Hematopoietic multipotent progenitor cell treated with erythropoietin and hydrocortisone succinate and interleukin-3 and kit ligand, for 17 days (in vitro differentiated cells): ENCODE results near the gene TMEM184B.
"Not testable (repeated sequence)": the region's sequence is repeated elsewhere in the genome, so short reads cannot be mapped to it uniquely, and the experiment has no call there.

Experiments used
- DNase-seq: peaks from one replicate; pipeline ENCODE4 v3.0.0-alpha.2; 2015; ENCODE audit warnings: low spot score

The TMEM184B gene

GRCh38 chr22:38203855-38204514, 68.8 kb downstream of the TMEM184B start:
- DNase-seq = no peak

DNA sequence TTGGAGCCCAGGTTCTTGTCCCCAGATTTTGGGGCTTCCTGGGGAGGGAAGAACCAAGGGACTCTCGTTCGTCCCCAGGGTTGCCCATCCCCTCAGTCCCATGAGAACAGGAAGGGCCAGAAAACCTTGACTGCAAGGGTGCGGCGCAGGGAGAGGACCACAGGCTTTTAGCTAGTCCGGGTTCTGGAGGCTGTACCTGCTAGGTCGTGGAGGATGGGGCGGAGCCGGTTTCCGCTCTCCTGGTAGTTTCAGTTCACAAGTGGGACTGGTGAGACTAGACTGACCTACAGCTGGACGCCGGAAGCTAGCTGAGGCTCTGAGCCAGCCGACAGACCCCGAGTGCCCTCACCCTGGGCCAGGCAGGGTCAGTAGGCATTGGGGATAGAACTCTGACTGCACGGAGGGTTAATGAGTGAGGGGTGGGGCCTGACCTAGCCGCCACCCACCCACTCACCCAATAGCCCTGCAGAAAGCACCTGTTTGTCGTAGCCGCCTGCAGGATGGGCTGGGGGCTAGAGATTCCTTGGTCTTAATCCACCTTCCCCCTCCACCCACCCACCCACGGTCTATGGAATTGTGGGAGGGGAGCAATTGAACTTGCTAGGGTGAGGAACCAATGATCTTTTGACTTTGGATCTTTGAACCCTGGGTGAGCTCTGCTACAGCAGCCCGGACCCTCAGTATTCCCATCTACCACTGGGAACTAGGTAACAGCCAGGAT, 69.6 kb downstream of the TMEM184B start:
- DNase-seq = no peak

- peak; percentile 92 for DNase-seq
These were observed 70.2 kb downstream of the TMEM184B start for GRCh38 chr22:38202437-38203089.

GRCh38 chr22:38201711-38202436, 70.9 kb downstream of the TMEM184B start, which contains the start of gene MAFF:
TSS of gene MAFF (plus strand) at chr22:38201994. CDS start at chr22:38213854, 11,860 bp downstream.
- peak; percentile 97 for DNase-seq

- DNase-seq = no peak
These were observed 71.5 kb downstream of the TMEM184B start for GRCh38 chr22:38201371-38201710.

DNA sequence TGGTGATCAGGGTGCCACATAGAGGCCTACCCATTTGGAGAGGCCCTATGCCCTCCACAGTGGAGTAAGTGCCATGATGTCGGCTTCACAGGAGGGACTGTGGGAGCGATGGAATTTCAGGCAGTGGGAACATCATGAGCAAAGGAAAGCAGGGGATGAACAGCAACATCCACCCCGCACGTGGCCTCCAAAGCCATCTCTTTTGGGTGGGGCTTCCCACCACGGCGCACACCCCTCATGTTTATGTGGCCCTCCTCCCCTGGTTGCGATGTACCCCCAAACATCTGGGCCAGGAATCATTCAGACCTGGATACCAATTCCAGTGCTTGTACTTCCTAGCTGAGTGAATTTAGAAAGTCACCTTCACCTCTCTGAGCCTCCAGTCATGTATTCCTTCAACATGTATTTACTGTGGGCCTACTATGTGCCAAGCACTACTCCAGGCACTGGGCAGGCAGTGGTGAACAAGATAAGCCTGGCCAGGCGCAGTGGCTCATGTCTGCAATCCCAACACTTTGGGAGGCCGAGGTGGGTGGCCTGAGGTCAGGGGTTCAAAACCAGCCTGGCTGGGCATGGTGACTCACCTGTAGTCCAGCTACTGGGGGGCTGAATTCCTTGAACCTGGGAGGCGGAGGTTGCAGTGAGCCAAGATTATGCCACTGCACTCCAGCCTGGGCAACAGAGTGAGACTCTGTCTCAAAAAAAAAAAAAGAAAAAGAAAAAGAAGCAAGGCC, 72.8 kb downstream of the TMEM184B start:
- no peak for DNase-seq

DNA sequence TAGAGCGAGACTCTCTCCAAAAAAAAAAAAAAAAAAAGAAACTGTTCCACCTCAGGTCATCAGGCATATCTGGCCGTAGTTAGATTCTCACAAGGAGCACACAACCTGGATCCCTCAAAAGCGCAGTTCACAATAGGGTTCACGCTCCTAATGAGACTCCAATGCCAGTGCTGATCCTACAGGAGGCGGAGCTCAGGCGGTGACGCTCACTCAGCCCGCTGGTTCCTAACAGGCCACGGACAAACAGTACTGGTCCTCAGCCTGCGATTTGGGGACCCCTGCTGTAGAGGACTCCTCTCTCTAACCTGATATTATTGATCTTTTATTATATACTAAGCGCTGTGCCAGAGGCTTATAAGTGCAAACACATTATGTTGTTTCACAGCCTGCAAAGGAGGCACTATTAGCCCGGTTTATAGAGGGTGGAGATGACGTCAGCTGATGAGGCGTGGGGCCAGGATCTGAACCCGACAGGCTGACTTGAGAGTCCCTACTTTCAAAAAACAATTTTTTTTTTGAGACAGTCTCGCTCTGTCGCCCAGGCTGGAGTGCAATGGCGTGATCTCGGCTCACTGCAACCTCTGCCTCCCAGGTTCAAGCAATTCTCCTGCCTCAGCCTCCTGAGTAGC, 75.9 kb downstream of the TMEM184B start:
- no peak for DNase-seq

- DNase-seq = peak; percentile 46
These were observed 79.2 kb downstream of the TMEM184B start for GRCh38 chr22:38193580-38193979.

GRCh38 chr22:38192475-38192863, 80.3 kb downstream of the TMEM184B start:
- no peak for DNase-seq

- DNase-seq = no peak
These were observed 80.9 kb downstream of the TMEM184B start for GRCh38 chr22:38191731-38192474.

- DNase-seq = no peak
These were observed 81.8 kb downstream of the TMEM184B start for GRCh38 chr22:38191055-38191454.

DNA sequence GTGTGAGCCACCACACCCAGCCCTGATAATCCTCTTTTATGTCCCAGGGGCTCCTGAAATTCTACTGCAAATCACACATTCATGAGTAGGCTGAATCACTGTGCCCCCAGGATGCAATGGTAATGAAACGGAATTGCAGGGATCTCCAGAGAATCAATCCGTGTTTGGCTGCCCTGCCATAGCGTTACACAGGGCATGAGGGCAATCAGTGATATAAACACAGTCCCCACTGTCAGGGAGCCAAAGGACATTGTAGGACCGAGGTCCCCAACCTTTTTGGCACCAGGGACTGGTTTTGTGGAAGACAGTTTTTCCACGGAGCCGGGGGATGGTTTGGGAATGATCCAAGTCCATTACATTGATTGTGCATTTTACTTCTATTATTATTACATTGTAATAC, 82.2 kb downstream of the TMEM184B start:
- DNase-seq = no peak

- DNase-seq = no peak
These were observed 83.7 kb downstream of the TMEM184B start for GRCh38 chr22:38189104-38189503.

GRCh38 chr22:38187413-38188212, 85.2 kb downstream of the TMEM184B start:
- DNase-seq = peak; percentile 45

GRCh38 chr22:38186429-38186828, 86.4 kb downstream of the TMEM184B start:
- DNase-seq = no peak

- no peak for DNase-seq
These were observed 88.0 kb downstream of the TMEM184B start for GRCh38 chr22:38184788-38185187.

DNA sequence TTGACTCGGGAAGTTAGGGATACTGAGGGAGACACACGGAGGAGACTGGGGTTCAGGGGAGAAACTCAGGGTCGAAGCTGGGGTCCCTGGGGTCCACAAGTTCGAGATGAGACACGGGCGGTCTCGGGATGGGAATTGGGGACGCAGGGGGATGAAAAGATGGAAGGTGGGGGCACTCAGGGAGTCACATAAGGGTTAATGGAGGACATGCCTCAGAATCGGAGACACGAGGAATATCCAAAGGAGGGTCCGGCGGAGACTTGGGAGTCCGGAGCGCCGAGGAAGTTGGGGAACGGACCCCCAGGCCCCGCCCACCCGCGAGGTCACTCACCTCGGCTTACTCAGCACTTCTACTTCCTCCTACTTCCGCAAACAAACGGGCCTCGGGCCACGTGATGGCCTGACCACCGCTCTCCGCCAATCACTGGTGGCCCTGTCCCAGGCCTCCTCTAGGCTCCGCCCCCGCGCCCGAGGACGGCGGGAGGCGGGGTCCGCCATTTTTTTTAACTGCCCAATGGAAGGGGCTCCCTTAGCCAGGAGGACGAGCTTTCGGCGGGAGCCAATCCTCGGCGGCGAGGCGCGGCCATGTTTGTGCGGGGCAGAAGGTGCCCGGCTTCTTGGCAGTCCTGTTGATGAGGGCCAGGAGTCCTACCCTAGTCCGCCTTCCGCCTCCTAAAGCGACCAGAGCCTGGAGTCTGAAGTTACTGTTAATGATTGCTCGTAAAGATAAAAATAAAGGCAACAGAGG, 91.2 kb downstream of the TMEM184B start, which contains the start of gene PLA2G6:
Gene PLA2G6 (minus strand): TSS at position 378 of the 748 bp plus-strand sequence. CDS start 12,404 bp downstream, outside the sequence.
- peak; percentile 100 for DNase-seq

GRCh38 chr22:38180841-38181452, 91.9 kb downstream of the TMEM184B start:
- DNase-seq = peak; percentile 81

DNA sequence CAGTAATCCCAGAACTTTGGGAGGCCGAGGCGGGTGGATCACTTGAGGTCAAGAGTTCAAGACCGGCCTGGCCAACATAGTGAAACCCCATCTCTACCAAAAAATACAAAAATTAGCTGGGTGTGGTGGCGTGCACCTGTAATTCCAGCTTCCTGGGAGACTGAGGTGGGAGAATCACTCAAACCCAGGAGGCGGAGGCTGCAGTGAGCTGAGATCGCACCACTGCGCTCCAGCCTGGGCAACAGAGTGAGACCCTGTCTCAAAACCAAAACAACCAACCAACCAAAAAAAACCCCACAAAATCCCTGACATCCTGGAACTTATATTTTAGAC, 94.2 kb downstream of the TMEM184B start:
- DNase-seq = not testable (repeated sequence)
